KMS-11 (cell line): Measurements from ENCODE around the gene ZNF385B.

Experiments used
- H2AFZ ChIP-seq: fragments of 200-600 bp; sonication (generic); 2 replicates; pipeline ENCODE4 v1.6.1; 2016; ENCODE audit warnings: antibody characterized with exemption, mixed run types, low read depth
- H3K27ac ChIP-seq: fragments of 200-600 bp; sonication (generic); 2 replicates; pipeline ENCODE4 v1.6.1; 2016; ENCODE audit warnings: mild to moderate bottlenecking, mixed run types
- H3K27me3 ChIP-seq: fragments of 200-600 bp; sonication (generic); 2 replicates; pipeline ENCODE4 v1.6.1; 2017; ENCODE audit warnings: mild to moderate bottlenecking, low read depth, mixed run types, moderate library complexity; ENCODE audit not compliant: insufficient read depth
- H3K36me3 ChIP-seq: fragments of 200-600 bp; sonication (generic); 2 replicates; pipeline ENCODE4 v1.6.1; 2017; ENCODE audit warnings: mild to moderate bottlenecking, mixed run types; ENCODE audit not compliant: insufficient read depth
- H3K4me1 ChIP-seq: fragments of 200-600 bp; sonication (generic); 2 replicates; pipeline ENCODE4 v1.6.1; 2016; ENCODE audit warnings: mild to moderate bottlenecking, low read depth, mixed run types; ENCODE audit not compliant: poor library complexity, severe bottlenecking
- H3K4me2 ChIP-seq: fragments of 200-600 bp; sonication (generic); 2 replicates; pipeline ENCODE4 v1.7.0; 2016; ENCODE audit warnings: mild to moderate bottlenecking, mixed run types
- H3K4me3 ChIP-seq: fragments of 200-600 bp; sonication (generic); IDR thresholded peaks from 2 replicates; pipeline ENCODE4 v1.6.1; 2017; ENCODE audit warnings: low read depth, low read length, mixed read lengths; ENCODE audit not compliant: insufficient read depth
- H3K79me2 ChIP-seq: fragments of 200-600 bp; sonication (generic); 2 replicates; pipeline ENCODE4 v1.6.1; 2016; ENCODE audit warnings: low read depth, mixed run types; ENCODE audit not compliant: insufficient read depth
- H3K9ac ChIP-seq: fragments of 200-600 bp; sonication (generic); 2 replicates; pipeline ENCODE4 v1.6.1; 2016; ENCODE audit warnings: mild to moderate bottlenecking, mixed run types
- H4K20me1 ChIP-seq: fragments of 200-600 bp; sonication (generic); 2 replicates; pipeline ENCODE4 v1.6.1; 2016; ENCODE audit warnings: mild to moderate bottlenecking, mixed run types; ENCODE audit not compliant: insufficient read depth
- TF ChIP-seq, protein P1 (sequence below): fragments of 200-600 bp; sonication (generic); conservative IDR thresholded peaks from 2 replicates; pipeline ENCODE4 v1.6.1; 2017; ENCODE audit warnings: low read depth, mild to moderate bottlenecking, antibody characterized with exemption, low read length, moderate library complexity, mixed read lengths

ZNF385B gene

DNA sequence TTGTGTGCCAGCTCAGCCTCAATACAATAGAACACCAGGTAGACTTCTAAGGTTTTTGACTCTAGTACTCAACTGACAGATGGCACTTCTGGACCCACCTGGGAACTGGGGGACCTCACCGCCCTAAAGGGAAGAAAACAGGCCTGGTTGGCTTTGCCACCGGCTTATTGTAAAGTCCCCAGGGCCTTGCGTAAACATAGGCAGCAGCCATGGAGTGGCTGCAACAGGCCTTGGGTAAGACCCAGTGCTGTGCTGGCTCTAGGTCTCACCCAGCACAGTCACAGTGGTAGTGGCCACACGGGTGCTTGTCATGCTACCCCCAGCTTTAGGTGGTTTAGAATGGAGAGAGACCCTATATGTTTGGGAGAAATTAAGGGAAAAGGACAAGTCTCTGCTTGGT lies 366.1 kb downstream of the ZNF385B start:
- no peak overlapping the region for H3K4me3 ChIP-seq
- H3K4me1 ChIP-seq: no peaks in the 10 kb centered on the region
- TF ChIP-seq, protein P1, sequence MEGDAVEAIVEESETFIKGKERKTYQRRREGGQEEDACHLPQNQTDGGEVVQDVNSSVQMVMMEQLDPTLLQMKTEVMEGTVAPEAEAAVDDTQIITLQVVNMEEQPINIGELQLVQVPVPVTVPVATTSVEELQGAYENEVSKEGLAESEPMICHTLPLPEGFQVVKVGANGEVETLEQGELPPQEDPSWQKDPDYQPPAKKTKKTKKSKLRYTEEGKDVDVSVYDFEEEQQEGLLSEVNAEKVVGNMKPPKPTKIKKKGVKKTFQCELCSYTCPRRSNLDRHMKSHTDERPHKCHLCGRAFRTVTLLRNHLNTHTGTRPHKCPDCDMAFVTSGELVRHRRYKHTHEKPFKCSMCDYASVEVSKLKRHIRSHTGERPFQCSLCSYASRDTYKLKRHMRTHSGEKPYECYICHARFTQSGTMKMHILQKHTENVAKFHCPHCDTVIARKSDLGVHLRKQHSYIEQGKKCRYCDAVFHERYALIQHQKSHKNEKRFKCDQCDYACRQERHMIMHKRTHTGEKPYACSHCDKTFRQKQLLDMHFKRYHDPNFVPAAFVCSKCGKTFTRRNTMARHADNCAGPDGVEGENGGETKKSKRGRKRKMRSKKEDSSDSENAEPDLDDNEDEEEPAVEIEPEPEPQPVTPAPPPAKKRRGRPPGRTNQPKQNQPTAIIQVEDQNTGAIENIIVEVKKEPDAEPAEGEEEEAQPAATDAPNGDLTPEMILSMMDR: no peak
- no peaks in the 10 kb centered on the region for H3K36me3 ChIP-seq
- H3K79me2 ChIP-seq: no peaks in the 10 kb centered on the region
- no peak overlapping the region for H3K9ac ChIP-seq
- H3K27ac ChIP-seq: no peak overlapping the region
- no peaks in the 10 kb centered on the region for H3K27me3 ChIP-seq
- no peaks in the 10 kb centered on the region for H4K20me1 ChIP-seq
- no peak overlapping the region for H2AFZ ChIP-seq
- H3K4me2 ChIP-seq: no peak overlapping the region

DNA sequence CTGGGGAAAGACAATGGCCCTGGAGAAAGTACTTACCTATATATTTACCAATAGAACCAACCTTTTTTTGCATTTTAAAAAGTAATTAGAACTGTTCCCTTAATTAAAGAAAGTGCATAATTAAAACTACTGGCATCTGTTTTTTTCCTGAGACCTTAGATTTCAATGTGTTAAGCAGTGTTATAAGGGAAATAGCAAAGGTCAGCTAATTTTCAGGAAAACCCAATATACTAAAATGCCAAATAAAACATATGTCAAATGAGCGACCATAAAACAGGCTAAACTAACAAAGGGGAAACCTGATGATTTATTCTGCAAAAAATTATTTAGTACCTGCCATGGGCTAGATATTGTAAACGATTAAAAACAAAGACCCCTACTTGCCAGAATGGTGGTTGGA lies 372.8 kb downstream of the ZNF385B start:
- no peak overlapping the region for H3K4me2 ChIP-seq
- no peak overlapping the region for H2AFZ ChIP-seq
- no peak overlapping the region for H3K9ac ChIP-seq
- H3K27ac ChIP-seq: no peak overlapping the region
- no peak overlapping the region for H3K4me3 ChIP-seq
- TF ChIP-seq, protein P1: no peak
- no peaks in the 10 kb centered on the region for H4K20me1 ChIP-seq
- H3K79me2 ChIP-seq: no peaks in the 10 kb centered on the region
- H3K4me1 ChIP-seq: peaks cover 16% of the 10 kb centered on the region
- H3K36me3 ChIP-seq: no peaks in the 10 kb centered on the region
- no peaks in the 10 kb centered on the region for H3K27me3 ChIP-seq

DNA sequence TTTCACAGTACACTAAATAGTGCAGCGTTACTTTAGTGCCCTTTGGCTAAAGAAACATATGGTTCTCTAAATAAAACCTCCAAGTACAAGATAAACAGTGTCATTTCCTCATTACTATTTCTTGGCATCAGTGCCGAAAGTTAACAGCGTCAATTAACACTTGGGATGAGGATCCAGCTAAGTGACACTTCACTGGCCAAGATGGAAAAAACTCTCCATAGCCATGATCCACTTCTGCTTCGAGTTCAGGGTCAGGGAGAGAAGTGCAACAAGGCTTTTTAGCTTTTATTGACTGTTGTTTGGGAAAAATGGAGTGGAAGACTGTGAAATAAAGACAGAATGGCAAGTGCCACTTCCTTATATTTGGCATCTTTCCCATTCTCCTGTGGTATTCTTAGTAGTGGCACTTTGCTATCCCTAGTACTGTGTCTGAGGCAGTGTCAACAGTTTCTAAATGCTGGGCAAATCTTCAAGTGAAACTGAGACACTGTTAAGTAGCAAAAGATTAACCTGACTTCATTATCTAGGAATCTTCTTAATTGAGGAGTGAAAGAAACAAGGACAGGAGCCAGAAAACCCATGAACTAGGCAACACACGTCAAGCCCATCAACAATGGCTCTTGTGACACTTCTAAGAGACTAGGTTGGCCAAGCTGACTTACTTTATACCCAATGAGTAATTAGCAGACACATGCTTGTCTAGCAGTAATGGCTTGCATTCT lies 374.2 kb downstream of the ZNF385B start:
- Histone ChIP-seq H2AFZ (no peak overlapping the region), H3K9ac (no peak overlapping the region), H3K4me1 (peaks cover 16% of the 10 kb centered on the region), H3K4me3 (peak overlapping the region; percentile 36), H3K4me2 (peak overlapping the region; percentile 15; the same call in 1 of the 2 replicates), H4K20me1 (no peaks in the 10 kb centered on the region), H3K27ac (peak overlapping the region; percentile 26; the same call in 1 of the 2 replicates), H3K27me3 (no peaks in the 10 kb centered on the region), H3K36me3 (no peaks in the 10 kb centered on the region), H3K79me2 (no peaks in the 10 kb centered on the region)
- TF ChIP-seq, protein P1: no peak

DNA sequence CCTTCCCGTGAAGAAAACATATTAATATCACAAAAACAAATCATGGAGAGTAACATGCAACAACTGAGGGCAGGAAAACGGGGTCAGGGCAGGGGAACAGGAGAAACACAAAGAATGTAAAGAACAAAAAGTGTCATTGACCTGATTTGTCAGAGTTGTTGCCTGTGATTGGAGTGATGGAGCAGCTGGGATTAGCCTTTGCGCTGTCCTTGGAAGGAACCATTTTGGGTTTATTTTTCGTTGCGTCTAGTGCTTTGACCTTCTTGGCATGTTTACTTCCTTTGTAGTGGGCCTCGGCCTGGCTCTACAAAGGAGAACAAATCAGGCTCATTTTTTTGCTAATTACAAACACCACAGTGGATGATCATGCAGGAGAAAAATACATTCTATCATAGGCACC lies 378.3 kb downstream of the ZNF385B start:
- H3K27ac ChIP-seq: no peak overlapping the region
- H3K4me1 ChIP-seq: peaks cover 14% of the 10 kb centered on the region
- TF ChIP-seq, protein P1: no peak
- H4K20me1 ChIP-seq: no peaks in the 10 kb centered on the region
- H3K79me2 ChIP-seq: no peaks in the 10 kb centered on the region
- no peaks in the 10 kb centered on the region for H3K27me3 ChIP-seq
- no peak overlapping the region for H3K4me2 ChIP-seq
- no peak overlapping the region for H3K9ac ChIP-seq
- no peak overlapping the region for H2AFZ ChIP-seq
- H3K4me3 ChIP-seq: no peak overlapping the region
- no peaks in the 10 kb centered on the region for H3K36me3 ChIP-seq
